SK-N-SH treated with all-trans-retinoic acid at 6 μM for 48 hours (cell line): ENCODE results near the gene ACOXL.

Source experiments
- ATAC-seq: fragments of 200-7000 bp; cut with Tn5 transposase; 3 replicates; pipeline ENCODE4 v1.9.1; 2020; ENCODE audit warnings: mild to moderate bottlenecking, moderate library complexity
- ARNTL ChIP-seq: fragments of 450-650 bp; formaldehyde crosslinking; IDR thresholded peaks from 2 replicates; pipeline ENCODE4 v1.5.0; 2020; ENCODE audit warnings: low read depth, mild to moderate bottlenecking, moderate library complexity, borderline replicate concordance
- BACH2 ChIP-seq: fragments of 250-450 bp; sonication (Bioruptor Pico); IDR thresholded peaks from 2 replicates; pipeline ENCODE4 v1.9.0; 2021; ENCODE audit warnings: mild to moderate bottlenecking, borderline replicate concordance
- CSDC2 ChIP-seq: fragments of 250-450 bp; sonication (Bioruptor Pico); IDR thresholded peaks from 2 replicates; pipeline ENCODE4 v1.5.0; 2020; ENCODE audit warnings: mild to moderate bottlenecking, moderate library complexity
- ESRRG ChIP-seq: fragments of 250-450 bp; sonication (Bioruptor Pico); IDR thresholded peaks from 2 replicates; pipeline ENCODE4 v1.6.1; 2021; ENCODE audit warnings: mild to moderate bottlenecking
- GLIS3 ChIP-seq: fragments of 250-450 bp; sonication (Bioruptor Pico); IDR thresholded peaks from 2 replicates; pipeline ENCODE4 v1.5.0; 2020; ENCODE audit warnings: mild to moderate bottlenecking, moderate library complexity
- OSR1 ChIP-seq: fragments of 250-450 bp; sonication (Bioruptor Pico); IDR thresholded peaks from 2 replicates; pipeline ENCODE4 v1.8.0; 2022; ENCODE audit warnings: moderate library complexity, mild to moderate bottlenecking, inconsistent platforms
- PATZ1 ChIP-seq: fragments of 250-450 bp; sonication (Bioruptor Pico); IDR thresholded peaks from 2 replicates; pipeline ENCODE4 v1.8.0; 2020; ENCODE audit warnings: mild to moderate bottlenecking, moderate library complexity, borderline replicate concordance
- POU6F1 ChIP-seq: fragments of 250-450 bp; sonication (Bioruptor Pico); IDR thresholded peaks from 2 replicates; pipeline ENCODE4 v1.8.0; 2021; ENCODE audit warnings: low read depth, mild to moderate bottlenecking, moderate library complexity, borderline replicate concordance
- PPARA ChIP-seq: fragments of 250-450 bp; sonication (Bioruptor Pico); IDR thresholded peaks from 2 replicates; pipeline ENCODE4 v1.5.0; 2020; ENCODE audit warnings: mild to moderate bottlenecking, borderline replicate concordance
- RARB ChIP-seq: fragments of 250-450 bp; sonication (Bioruptor Pico); IDR thresholded peaks from 2 replicates; pipeline ENCODE4 v1.8.0; 2021; ENCODE audit warnings: mild to moderate bottlenecking, moderate library complexity
- SNAI2 ChIP-seq: fragments of 250-450 bp; sonication (Bioruptor Pico); IDR thresholded peaks from 2 replicates; pipeline ENCODE4 v1.5.0; 2020; ENCODE audit warnings: mild to moderate bottlenecking, moderate library complexity
- TCF4 ChIP-seq: fragments of 250-450 bp; sonication (Bioruptor Pico); IDR thresholded peaks from 2 replicates; pipeline ENCODE4 v1.8.0; 2021; ENCODE audit warnings: mild to moderate bottlenecking, moderate library complexity, borderline replicate concordance
- TOX ChIP-seq: fragments of 250-450 bp; sonication (Bioruptor Pico); IDR thresholded peaks from 2 replicates; pipeline ENCODE4 v1.8.0; 2021; ENCODE audit warnings: mild to moderate bottlenecking, moderate library complexity, borderline replicate concordance
- ZC3H10 ChIP-seq: fragments of 250-450 bp; sonication (Bioruptor Pico); IDR thresholded peaks from 2 replicates; pipeline ENCODE4 v1.5.1; 2021; ENCODE audit warnings: mild to moderate bottlenecking, moderate library complexity
- ZFP3 ChIP-seq: fragments of 250-450 bp; sonication (Bioruptor Pico); IDR thresholded peaks from 2 replicates; pipeline ENCODE4 v1.5.0; 2020; ENCODE audit warnings: mild to moderate bottlenecking, moderate library complexity
- ZNF565 ChIP-seq: fragments of 450-650 bp; formaldehyde crosslinking; conservative IDR thresholded peaks from 2 replicates; pipeline ENCODE4 v1.5.0; 2020; ENCODE audit warnings: low read depth, mild to moderate bottlenecking, moderate library complexity
- ZNF8 ChIP-seq: fragments of 450-650 bp; formaldehyde crosslinking; IDR thresholded peaks from 2 replicates; pipeline ENCODE4 v1.5.0; 2020; ENCODE audit warnings: mild to moderate bottlenecking, moderate library complexity
- TF ChIP-seq, protein P1 (sequence below): fragments of 250-450 bp; sonication (Bioruptor Pico); IDR thresholded peaks from 2 replicates; pipeline ENCODE4 v1.5.1; 2020; ENCODE audit warnings: low read depth, mild to moderate bottlenecking, moderate library complexity
- TF ChIP-seq, protein P2 (sequence below): fragments of 250-450 bp; sonication (Bioruptor Pico); IDR thresholded peaks from 2 replicates; pipeline ENCODE4 v1.5.1; 2021; ENCODE audit warnings: mild to moderate bottlenecking, moderate library complexity
- TF ChIP-seq, protein P3 (sequence below): fragments of 250-450 bp; sonication (Bioruptor Pico); IDR thresholded peaks from 2 replicates; pipeline ENCODE4 v1.5.0; 2020; ENCODE audit warnings: mild to moderate bottlenecking, moderate library complexity

The ACOXL gene

GRCh38 chr2:110823165-110823564 is 90.8 kb downstream of the ACOXL start:
- no peak for ATAC-seq
- no peak for TF ChIP-seq PATZ1
- no peak for TF ChIP-seq ARNTL (CRISPR knock-in tag)
- no peak for TF ChIP-seq TCF4 (CRISPR knock-in tag)
- TF ChIP-seq, protein P1, sequence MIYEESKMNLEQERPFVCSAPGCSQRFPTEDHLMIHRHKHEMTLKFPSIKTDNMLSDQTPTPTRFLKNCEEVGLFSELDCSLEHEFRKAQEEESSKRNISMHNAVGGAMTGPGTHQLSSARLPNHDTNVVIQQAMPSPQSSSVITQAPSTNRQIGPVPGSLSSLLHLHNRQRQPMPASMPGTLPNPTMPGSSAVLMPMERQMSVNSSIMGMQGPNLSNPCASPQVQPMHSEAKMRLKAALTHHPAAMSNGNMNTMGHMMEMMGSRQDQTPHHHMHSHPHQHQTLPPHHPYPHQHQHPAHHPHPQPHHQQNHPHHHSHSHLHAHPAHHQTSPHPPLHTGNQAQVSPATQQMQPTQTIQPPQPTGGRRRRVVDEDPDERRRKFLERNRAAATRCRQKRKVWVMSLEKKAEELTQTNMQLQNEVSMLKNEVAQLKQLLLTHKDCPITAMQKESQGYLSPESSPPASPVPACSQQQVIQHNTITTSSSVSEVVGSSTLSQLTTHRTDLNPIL (CRISPR knock-in tag): no peak
- no peak for TF ChIP-seq OSR1 (CRISPR knock-in tag)
- TF ChIP-seq ZNF8 (CRISPR knock-in tag): peak; percentile 93
- TF ChIP-seq BACH2: no peak

GRCh38 chr2:110827511-110827910 is 95.1 kb downstream of the ACOXL start:
- no peak for ATAC-seq
- TF ChIP-seq, protein P2, sequence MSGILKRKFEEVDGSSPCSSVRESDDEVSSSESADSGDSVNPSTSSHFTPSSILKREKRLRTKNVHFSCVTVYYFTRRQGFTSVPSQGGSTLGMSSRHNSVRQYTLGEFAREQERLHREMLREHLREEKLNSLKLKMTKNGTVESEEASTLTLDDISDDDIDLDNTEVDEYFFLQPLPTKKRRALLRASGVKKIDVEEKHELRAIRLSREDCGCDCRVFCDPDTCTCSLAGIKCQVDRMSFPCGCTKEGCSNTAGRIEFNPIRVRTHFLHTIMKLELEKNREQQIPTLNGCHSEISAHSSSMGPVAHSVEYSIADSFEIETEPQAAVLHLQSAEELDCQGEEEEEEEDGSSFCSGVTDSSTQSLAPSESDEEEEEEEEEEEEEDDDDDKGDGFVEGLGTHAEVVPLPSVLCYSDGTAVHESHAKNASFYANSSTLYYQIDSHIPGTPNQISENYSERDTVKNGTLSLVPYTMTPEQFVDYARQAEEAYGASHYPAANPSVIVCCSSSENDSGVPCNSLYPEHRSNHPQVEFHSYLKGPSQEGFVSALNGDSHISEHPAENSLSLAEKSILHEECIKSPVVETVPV (CRISPR knock-in tag): no peak

- TF ChIP-seq PPARA (no peak), RARB (CRISPR knock-in tag) (no peak), BACH2 (no peak), ZC3H10 (no peak), ZFP3 (CRISPR knock-in tag) (no peak), OSR1 (CRISPR knock-in tag) (no peak), GLIS3 (CRISPR knock-in tag) (no peak), TOX (CRISPR knock-in tag) (no peak), SNAI2 (CRISPR knock-in tag) (no peak)
- TF ChIP-seq, protein P3, sequence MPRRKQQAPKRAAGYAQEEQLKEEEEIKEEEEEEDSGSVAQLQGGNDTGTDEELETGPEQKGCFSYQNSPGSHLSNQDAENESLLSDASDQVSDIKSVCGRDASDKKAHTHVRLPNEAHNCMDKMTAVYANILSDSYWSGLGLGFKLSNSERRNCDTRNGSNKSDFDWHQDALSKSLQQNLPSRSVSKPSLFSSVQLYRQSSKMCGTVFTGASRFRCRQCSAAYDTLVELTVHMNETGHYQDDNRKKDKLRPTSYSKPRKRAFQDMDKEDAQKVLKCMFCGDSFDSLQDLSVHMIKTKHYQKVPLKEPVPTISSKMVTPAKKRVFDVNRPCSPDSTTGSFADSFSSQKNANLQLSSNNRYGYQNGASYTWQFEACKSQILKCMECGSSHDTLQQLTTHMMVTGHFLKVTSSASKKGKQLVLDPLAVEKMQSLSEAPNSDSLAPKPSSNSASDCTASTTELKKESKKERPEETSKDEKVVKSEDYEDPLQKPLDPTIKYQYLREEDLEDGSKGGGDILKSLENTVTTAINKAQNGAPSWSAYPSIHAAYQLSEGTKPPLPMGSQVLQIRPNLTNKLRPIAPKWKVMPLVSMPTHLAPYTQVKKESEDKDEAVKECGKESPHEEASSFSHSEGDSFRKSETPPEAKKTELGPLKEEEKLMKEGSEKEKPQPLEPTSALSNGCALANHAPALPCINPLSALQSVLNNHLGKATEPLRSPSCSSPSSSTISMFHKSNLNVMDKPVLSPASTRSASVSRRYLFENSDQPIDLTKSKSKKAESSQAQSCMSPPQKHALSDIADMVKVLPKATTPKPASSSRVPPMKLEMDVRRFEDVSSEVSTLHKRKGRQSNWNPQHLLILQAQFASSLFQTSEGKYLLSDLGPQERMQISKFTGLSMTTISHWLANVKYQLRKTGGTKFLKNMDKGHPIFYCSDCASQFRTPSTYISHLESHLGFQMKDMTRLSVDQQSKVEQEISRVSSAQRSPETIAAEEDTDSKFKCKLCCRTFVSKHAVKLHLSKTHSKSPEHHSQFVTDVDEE (CRISPR knock-in tag): no peak
- ATAC-seq: no peak
Measured at GRCh38 chr2:110828330-110828729, 96.0 kb downstream of the ACOXL start.

GRCh38 chr2:110829413-110830146 is 97.2 kb downstream of the ACOXL start:
- TF ChIP-seq, protein P1 (CRISPR knock-in tag): no peak
- TF ChIP-seq ZFP3 (CRISPR knock-in tag) (no peak), ZC3H10 (no peak), BACH2 (no peak), ESRRG (CRISPR knock-in tag) (no peak), TOX (CRISPR knock-in tag) (no peak), ZNF565 (no peak), ZNF8 (CRISPR knock-in tag) (no peak), POU6F1 (CRISPR knock-in tag) (no peak), PPARA (no peak), CSDC2 (CRISPR knock-in tag) (no peak)
- TF ChIP-seq, protein P2 (CRISPR knock-in tag): no peak
- TF ChIP-seq, all 23 proteins: peak for 0
- ATAC-seq: no peak
